Measurements from ENCODE around the gene RFX2.

Gene RFX2

DNA sequence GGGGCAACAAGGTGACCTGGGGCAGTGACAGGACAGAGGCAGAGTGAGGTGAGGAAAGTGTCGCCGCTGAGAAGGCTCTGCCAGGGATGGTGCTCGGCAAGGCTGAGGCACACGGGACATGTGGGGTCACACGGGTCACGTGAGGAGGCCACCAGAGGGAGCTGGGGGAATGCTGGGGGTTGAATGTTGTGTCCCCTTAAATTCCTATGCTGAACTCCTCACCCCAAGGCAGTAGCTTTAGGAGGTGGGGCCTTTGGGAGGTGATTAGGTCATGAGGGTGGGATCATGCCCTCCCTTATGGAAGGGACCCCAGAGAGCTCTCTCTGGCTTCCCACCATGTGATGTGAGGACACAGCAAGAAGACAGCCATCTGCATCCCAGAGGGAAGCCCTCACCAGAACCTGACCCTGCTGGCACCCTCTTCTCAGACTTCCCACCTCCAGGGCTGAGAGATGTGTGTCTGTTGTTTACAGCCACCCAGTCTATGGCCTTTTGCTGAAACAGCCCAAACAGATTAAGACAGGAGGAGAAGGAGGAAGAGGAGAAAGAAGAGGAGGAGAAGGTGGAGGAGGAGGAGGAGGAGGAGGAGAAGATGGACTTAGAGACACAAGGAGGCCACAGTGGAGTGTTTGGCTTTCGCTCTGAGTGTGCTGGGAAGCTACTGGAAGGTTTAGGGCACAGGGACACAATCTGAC lies 35.4 kb downstream of the RFX2 start:
- TF ChIP-seq GATA3 (IDR thresholded peaks at IDR 0.05; ENCODE audit: low read depth, low read length) (no peak), GATA2 (IDR thresholded peaks at IDR 0.05; ENCODE audit: low read depth, low read length) (no peak)

DNA sequence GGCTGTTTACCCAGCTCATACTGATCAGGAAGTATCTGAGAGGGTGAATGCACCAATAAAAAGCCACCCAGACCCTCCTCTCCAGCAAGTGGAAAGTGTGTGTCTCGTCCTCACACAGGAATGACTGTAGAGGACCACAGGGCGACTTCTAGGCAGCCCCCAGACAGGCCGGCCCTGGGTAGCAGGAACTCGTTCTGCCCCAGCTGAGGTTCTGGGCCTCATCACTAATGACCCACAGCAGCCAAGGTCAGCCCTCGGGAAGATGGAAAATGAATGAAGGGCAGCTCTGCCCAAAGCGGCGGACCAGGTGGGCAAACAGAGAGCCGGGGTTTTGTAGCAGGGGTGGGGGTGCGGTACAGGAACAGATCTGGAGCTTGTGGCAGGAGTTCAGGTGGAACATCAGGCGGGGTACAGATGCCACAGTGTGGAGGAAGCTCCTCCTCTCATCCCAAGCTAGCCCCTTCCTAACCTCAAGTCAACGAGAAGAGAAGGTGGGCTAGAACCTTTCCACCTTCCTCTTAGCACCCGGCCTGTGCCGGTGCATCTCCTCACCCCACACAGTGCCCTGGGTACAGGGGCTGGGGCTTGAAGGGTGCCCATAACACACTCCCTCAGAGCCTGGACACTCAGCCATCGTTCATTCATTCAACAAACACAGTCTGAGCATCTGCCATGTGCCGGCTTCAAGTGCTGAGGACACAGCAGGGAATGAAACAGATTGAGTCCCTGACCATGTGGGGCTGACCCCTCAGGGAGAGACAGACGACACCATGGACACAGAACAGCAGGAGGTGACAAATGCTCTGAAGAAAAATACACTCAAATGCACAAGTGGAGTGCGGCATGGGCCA lies 36.2 kb downstream of the RFX2 start:
- TF ChIP-seq GATA3 (IDR thresholded peaks at IDR 0.05; ENCODE audit: low read depth, low read length): no peak
- no peak for TF ChIP-seq GATA2 (IDR thresholded peaks at IDR 0.05; ENCODE audit: low read depth, low read length)

DNA sequence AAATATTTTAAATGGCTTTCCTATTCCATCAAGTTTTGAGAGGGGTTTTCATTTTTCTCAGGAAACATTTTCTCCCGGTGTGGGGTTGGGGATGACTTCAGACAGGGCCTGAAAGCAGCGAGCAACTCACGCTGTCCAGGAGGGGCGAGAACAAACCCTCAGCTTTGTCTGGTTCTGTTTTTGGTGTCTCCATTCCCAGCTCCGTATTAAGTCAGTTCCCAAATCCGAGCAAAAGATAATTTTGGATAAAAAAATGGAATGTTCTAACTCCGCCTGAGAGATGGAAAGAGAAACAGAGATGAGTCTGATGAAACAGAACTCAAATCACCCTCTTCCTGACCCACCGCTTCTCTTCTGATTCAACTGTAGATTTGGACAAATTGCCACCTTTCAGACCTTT lies 38.4 kb downstream of the RFX2 start:
- no peak for TF ChIP-seq GATA3 (IDR thresholded peaks at IDR 0.05; ENCODE audit: low read depth, low read length)
- no peak for TF ChIP-seq GATA2 (IDR thresholded peaks at IDR 0.05; ENCODE audit: low read depth, low read length)

DNA sequence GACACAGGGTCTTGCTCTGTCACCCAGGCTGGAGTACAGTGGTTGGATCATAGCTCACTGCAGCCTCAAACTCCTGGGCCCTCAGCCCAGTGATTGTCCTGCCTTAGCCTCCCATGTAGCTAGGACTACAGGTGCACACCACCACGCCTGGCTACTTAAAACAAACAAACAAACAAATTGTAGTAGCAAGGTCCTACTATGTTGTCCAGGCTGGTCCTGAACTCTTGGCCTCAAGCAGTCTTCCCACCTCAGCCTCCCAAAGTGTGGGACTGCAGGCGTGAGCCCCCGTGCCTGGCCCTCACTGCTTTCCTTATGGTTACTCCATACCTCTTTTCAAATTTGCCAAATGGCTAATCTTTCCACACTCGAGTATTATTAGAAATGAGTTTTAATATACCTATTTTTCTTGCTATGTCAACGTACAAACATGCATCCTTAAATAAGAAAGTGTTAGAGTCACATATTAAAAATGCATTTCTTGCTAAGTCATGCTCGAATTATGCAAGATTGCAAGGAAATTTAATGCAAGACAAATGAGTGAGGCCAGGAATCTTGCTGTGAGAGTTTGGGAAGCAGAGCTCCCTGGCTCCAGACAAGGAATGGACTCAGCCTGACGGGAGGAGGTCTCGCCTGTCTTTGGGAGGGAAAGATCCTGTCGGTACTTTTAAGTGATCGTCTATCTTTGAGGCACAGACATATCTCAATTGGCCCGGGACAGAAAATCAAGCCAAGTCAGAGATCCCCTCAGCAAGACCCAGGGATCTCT lies 39.4 kb downstream of the RFX2 start:
- TF ChIP-seq GATA3 (IDR thresholded peaks at IDR 0.05; ENCODE audit: low read depth, low read length): no peak
- no peak for TF ChIP-seq GATA2 (IDR thresholded peaks at IDR 0.05; ENCODE audit: low read depth, low read length)

DNA sequence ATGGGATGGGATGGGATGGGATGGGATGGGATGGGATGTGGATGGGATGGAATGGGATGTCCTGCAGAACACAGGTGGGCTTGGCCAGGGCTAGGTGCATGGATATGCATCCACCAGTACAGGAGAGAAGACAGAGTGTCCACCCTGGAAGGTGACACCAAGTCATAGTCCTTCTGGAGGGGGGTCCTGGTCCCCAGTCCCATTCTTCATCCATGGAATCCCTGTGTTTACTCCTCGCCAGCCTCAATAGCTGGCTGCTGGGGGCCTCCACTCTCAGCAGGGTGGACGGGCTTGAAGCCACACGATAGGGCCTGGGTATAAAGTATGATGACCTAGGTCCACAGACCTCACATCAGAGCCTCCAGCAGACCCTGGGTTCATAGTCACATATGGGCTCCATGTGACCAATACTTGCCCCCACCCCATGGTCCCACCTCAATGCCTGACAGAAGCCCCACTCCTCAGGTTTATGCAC lies 40.1 kb downstream of the RFX2 start:
- no peak for TF ChIP-seq GATA3 (IDR thresholded peaks at IDR 0.05; ENCODE audit: low read depth, low read length)
- no peak for TF ChIP-seq GATA2 (IDR thresholded peaks at IDR 0.05; ENCODE audit: low read depth, low read length)

DNA sequence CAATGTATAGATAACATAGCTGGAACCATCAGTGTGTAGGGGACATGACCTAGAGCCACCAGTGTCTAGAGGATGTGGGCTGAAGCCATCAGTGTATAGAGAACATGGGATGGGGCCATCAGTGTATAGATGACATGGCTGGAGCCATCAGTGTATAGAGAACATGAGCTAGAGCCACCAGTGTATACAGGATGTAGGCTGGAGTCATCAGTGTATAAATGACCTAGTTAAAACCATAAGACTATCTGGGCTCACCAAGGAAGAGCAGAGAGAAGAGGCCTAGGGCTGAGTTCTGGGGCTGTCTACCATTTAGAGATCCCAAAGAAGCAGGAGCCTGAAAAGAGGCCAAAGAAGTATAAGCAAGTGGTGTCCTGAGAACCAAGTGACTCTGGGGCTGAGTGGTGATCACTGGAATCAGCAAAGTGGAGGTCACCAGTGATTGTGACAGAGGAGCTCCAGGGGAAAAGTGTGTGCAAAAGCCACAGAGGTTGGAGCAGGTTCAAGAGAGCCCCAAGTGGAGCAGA lies 41.0 kb downstream of the RFX2 start:
- TF ChIP-seq GATA3 (IDR thresholded peaks at IDR 0.05; ENCODE audit: low read depth, low read length): no peak
- TF ChIP-seq GATA2 (IDR thresholded peaks at IDR 0.05; ENCODE audit: low read depth, low read length): no peak

DNA sequence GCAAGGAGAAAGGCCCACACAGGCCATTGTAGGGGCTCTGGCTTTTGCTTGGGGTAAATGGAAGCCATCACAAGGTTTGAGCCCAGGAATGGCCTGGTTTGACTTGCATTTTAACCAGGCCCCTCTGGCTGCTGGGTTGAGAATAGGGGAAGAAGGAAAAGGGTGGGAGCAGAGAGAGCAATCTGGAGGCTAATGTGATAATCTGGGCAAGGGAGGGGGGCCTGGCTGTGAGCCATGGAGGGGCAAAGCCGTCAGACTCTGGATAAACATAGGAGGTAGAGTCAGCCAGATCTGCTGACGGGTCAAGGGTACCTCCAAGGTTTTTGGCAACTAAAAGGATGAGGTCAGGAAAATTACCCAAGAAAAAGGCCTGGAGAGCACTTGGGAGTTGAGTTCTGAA lies 41.6 kb downstream of the RFX2 start:
- TF ChIP-seq GATA2 (IDR thresholded peaks at IDR 0.05; ENCODE audit: low read depth, low read length) (no peak), GATA3 (IDR thresholded peaks at IDR 0.05; ENCODE audit: low read depth, low read length) (no peak)

DNA sequence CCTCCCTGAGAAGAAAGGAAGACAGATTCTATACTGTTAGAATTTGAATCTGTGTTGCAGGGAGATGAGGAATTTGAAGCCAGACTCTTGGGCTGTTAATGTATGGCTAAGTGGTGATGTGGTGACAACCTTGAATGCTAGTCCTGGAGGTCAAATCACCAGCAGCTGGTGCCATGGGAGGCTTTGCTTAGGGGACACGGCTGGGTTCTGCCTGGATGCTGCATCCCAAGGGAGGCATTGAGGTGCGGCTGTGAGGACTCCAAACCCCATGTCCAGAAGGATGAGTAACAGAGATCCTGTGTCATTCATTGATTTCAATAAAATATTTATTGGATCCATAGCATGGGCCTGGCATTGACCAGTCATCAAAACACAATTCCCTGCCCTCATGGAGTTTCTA lies 42.3 kb downstream of the RFX2 start:
- no peak for TF ChIP-seq GATA2 (IDR thresholded peaks at IDR 0.05; ENCODE audit: low read depth, low read length)
- TF ChIP-seq GATA3 (IDR thresholded peaks at IDR 0.05; ENCODE audit: low read depth, low read length): no peak

DNA sequence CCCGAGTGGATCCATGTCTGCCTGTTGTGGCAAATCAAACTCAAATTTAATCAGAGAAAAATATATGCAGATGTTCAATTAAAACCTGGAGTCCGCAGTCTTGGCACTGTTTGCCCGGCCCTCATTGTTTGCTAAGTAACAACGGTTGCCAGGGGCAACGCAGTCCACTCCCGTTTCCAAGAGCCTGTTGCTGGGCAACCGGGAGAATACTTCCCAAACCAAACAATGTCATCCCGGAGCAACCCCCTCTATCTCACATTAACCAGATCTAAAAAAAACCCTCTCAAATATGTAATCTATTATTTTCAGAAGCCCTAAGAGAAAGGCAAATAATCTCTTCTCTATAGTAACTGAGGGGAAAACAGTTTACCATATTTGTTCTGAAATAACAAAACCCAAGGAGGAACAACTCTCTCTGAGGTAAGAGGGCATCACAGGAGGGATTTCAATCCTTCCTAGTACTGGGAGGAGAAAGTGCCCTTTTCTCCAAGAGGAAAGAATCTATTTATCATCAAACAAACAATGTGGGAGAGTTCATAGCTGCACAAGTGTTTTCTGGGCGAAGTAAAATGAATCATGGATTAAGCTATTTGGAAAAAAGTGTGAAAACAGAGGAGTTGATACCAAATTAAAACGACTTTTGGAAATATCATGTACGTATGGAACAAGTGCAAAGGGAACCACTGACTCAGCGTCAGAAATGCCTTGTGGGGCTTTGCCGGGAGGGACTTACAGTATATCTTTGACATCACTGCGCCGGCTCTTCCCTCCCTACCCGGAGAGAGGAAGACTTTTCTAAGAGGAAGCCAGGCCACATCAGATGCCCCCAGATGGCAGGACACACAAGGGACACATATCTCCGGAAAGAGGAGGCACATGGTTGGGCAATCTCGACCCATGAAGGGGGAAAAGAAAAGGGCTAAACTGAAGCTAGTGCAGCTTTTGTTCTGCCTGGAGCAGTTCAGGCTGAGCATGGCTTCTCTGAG lies 43.3 kb downstream of the RFX2 start:
- TF ChIP-seq GATA2 (IDR thresholded peaks at IDR 0.05; ENCODE audit: low read depth, low read length): no peak
- TF ChIP-seq GATA3 (IDR thresholded peaks at IDR 0.05; ENCODE audit: low read depth, low read length): no peak

DNA sequence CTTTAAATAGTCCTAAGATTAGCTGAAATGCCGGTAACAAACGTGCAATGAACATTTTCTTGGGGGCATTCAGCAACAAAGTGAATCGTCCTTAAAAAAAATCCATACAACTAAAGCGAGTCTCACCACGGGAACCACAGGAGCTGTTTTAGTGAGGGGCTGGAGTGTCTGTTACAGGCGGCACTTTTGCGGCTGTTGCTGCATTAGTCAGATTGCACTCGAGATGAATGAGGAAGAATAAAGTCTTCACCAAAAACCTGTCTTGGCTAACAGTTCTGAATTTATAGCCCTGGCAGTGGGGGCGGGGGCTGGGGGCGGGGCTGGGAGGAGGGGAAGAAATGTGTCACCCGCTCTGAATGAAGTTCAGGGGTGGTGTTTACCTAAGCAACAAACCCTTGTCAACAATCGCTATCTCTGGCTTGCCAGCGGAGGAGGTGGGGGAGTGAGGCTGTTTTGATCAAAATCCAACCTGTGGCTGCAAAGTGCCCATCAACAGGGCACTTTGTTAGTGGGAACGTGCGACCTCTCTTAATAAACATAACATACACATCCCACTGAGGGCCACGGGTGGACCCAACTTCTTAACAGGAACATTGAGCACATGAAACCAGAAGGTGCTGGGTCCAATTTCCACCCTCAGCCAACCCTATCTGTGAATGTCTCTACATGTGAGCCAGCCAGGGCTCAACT lies 44.5 kb downstream of the RFX2 start:
- TF ChIP-seq GATA2 (IDR thresholded peaks at IDR 0.05; ENCODE audit: low read depth, low read length): no peak
- TF ChIP-seq GATA3 (IDR thresholded peaks at IDR 0.05; ENCODE audit: low read depth, low read length): no peak

DNA sequence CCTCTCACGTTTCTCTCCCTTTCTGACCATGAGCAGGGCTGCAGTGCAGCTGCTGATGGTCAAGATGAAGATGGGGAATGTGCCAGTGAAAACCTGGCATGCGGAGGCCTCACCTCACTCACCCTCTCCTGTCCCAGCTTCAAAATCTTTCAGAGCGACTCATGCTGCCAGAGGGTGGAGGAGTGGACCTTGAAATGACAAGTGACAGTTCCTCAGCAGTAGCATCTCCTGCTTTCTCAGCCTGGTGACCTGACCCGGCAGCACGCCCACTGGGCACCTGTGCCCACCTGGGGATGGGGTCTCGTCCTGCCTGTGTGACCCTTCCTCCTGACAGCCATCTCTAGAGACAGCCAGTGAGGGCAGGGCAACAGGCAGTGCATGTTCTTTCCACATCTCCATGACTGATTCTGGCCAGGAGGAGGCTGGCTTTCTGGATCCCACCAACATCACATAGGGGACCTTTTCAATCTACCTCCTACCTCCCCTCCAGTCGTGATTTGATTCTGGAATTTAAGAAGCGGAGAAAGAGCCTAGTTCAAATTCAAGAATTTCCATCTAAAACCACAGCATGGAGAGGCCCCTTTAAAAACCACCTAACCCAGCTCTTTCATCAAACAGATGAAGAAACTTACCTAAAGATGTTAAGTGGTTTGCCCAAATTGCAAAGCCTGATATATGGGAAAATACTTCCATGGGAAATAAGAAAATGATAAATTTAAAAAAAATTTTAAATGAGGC lies 45.8 kb downstream of the RFX2 start:
- TF ChIP-seq GATA3 (IDR thresholded peaks at IDR 0.05; ENCODE audit: low read depth, low read length): no peak
- TF ChIP-seq GATA2 (IDR thresholded peaks at IDR 0.05; ENCODE audit: low read depth, low read length): no peak
